ENCODE measurements around the gene ADCYAP1R1.

ADCYAP1R1 gene

GRCh38 chr7:31043051-31043471 lies 9.0 kb upstream of the ADCYAP1R1 start:
- DNase-seq (ENCODE audit: low read depth): no peak

- no peak for DNase-seq (ENCODE audit: low read depth)
These were observed 7.6 kb upstream of the ADCYAP1R1 start for GRCh38 chr7:31044529-31044928.

- DNase-seq (ENCODE audit: low read depth): no peak
These were observed 5.4 kb upstream of the ADCYAP1R1 start for GRCh38 chr7:31046723-31047122.

GRCh38 chr7:31047313-31048146 lies 4.6 kb upstream of the ADCYAP1R1 start:
- DNase-seq (ENCODE audit: low read depth): no peak

GRCh38 chr7:31049005-31049765 lies 2.9 kb upstream of the ADCYAP1R1 start:
- no peak for DNase-seq (ENCODE audit: low read depth)

- DNase-seq (ENCODE audit: low read depth): no peak
These were observed 356 bp downstream of the ADCYAP1R1 start for GRCh38 chr7:31052487-31052840.

- no peak for DNase-seq (ENCODE audit: low read depth)
These were observed 913 bp downstream of the ADCYAP1R1 start for GRCh38 chr7:31052841-31053601.

- DNase-seq (ENCODE audit: low read depth): no peak
These were observed 1.9 kb downstream of the ADCYAP1R1 start for GRCh38 chr7:31053986-31054385.

- no peak for DNase-seq (ENCODE audit: low read depth)
These were observed 2.6 kb downstream of the ADCYAP1R1 start for GRCh38 chr7:31054608-31055278.

GRCh38 chr7:31055471-31055870 lies 3.4 kb downstream of the ADCYAP1R1 start:
- no peak for DNase-seq (ENCODE audit: low read depth)

- DNase-seq (ENCODE audit: low read depth): no peak
These were observed 4.8 kb downstream of the ADCYAP1R1 start for GRCh38 chr7:31056775-31057346.

- DNase-seq (ENCODE audit: low read depth): no peak
These were observed 6.0 kb downstream of the ADCYAP1R1 start for GRCh38 chr7:31058122-31058521.

- no peak for DNase-seq (ENCODE audit: low read depth)
These were observed 6.6 kb downstream of the ADCYAP1R1 start for GRCh38 chr7:31058688-31059087.

GRCh38 chr7:31059551-31059950 lies 7.4 kb downstream of the ADCYAP1R1 start:
- DNase-seq (ENCODE audit: low read depth): no peak

GRCh38 chr7:31061185-31061584 lies 9.1 kb downstream of the ADCYAP1R1 start:
- DNase-seq (ENCODE audit: low read depth): no peak

GRCh38 chr7:31062746-31063435 lies 10.8 kb downstream of the ADCYAP1R1 start:
- no peak for DNase-seq (ENCODE audit: low read depth)

GRCh38 chr7:31065021-31065593 lies 13.0 kb downstream of the ADCYAP1R1 start:
- no peak for DNase-seq (ENCODE audit: low read depth)

- no peak for DNase-seq (ENCODE audit: low read depth)
These were observed 13.7 kb downstream of the ADCYAP1R1 start for GRCh38 chr7:31065840-31066239.

GRCh38 chr7:31066516-31067130 lies 14.5 kb downstream of the ADCYAP1R1 start:
- DNase-seq (ENCODE audit: low read depth): no peak

- DNase-seq (ENCODE audit: low read depth): no peak
These were observed 15.4 kb downstream of the ADCYAP1R1 start for GRCh38 chr7:31067491-31067890.

Data from amniotic epithelial cell (primary cell).